HEK293 (cell line): ENCODE measurements around the gene ELFN1.

ENCODE experiments used
- CTCF ChIA-PET: fragments of 350-600 bp; formaldehyde crosslinking; extraction: SDS; loops from one replicate; lab custom pipeline; 2021; ENCODE audit warnings: antibody characterized with exemption; lab: Yijun Ruan, JAX
- POLR2A ChIA-PET: fragments of 300-600 bp; formaldehyde crosslinking; extraction: SDS; loops from one replicate; lab custom pipeline; 2020; ENCODE audit warnings: antibody characterized with exemption, inconsistent platforms; lab: Yijun Ruan, JAX
- H3K27ac ChIP-seq: fragments of 200-500 bp; sonication (Bioruptor generic); 2 replicates; pipeline ENCODE4 v1.5.1; 2014; ENCODE audit warnings: low read depth, low read length, control low read depth, inconsistent platforms; ENCODE audit errors: extremely low read depth
- H3K36me3 ChIP-seq, 2 experiments: fragments of 200-500 bp in 1 of 2; sonication (Bioruptor generic) in 1 of 2; 1 replicate in 1 of 2; 2 replicates in 1 of 2; pipeline ENCODE4 v1.5.1; 2014 to 2017; ENCODE audit warnings: inconsistent platforms in 2 of 2, low read length in 2 of 2; ENCODE audit not compliant: control insufficient read depth in 2 of 2, insufficient read depth in 1 of 2
- H3K4me1 ChIP-seq: fragments of 200-500 bp; sonication (Bioruptor generic); 2 replicates; pipeline ENCODE4 v1.5.1; 2014; ENCODE audit warnings: mild to moderate bottlenecking, low read length, inconsistent platforms; ENCODE audit not compliant: control insufficient read depth, insufficient read depth
- H3K4me3 ChIP-seq: 2 replicates; pipeline ENCODE4 v1.5.1; 2011; ENCODE audit warnings: low read depth, mild to moderate bottlenecking, control low read depth, low read length, moderate library complexity
- H3K9me3 ChIP-seq: fragments of 200-500 bp; sonication (Bioruptor generic); 2 replicates; pipeline ENCODE4 v1.5.1; 2014; ENCODE audit warnings: low read depth, low read length, inconsistent platforms; ENCODE audit not compliant: control insufficient read depth, insufficient read depth
- FEZF1 ChIP-seq: fragments of 450-650 bp; formaldehyde crosslinking; IDR thresholded peaks from 2 replicates; pipeline ENCODE4 v1.5.1; 2016; ENCODE audit warnings: missing biosample characterization, missing genetic modification characterization
- GLIS1 ChIP-seq: fragments of 450-650 bp; formaldehyde crosslinking; IDR thresholded peaks from 2 replicates; pipeline ENCODE4 v1.5.1; 2016; ENCODE audit warnings: missing biosample characterization, missing genetic modification characterization
- GLIS2 ChIP-seq: fragments of 450-650 bp; formaldehyde crosslinking; IDR thresholded peaks from 2 replicates; pipeline ENCODE4 v1.5.1; 2016; ENCODE audit warnings: missing biosample characterization, missing genetic modification characterization
- PATZ1 ChIP-seq: fragments of 450-650 bp; formaldehyde crosslinking; IDR thresholded peaks from 2 replicates; pipeline ENCODE4 v1.5.1; 2016; ENCODE audit warnings: missing biosample characterization, missing genetic modification characterization
- PRDM10 ChIP-seq: fragments of 450-650 bp; formaldehyde crosslinking; IDR thresholded peaks from 2 replicates; pipeline ENCODE4 v1.5.1; 2016; ENCODE audit warnings: missing biosample characterization, missing genetic modification characterization
- SP7 ChIP-seq: fragments of 450-650 bp; formaldehyde crosslinking; IDR thresholded peaks from 2 replicates; pipeline ENCODE4 v1.5.1; 2016; ENCODE audit warnings: missing biosample characterization, missing genetic modification characterization
- ZBTB8A ChIP-seq: fragments of 450-650 bp; formaldehyde crosslinking; IDR thresholded peaks from 2 replicates; pipeline ENCODE4 v1.5.1; 2016; ENCODE audit warnings: missing biosample characterization, missing genetic modification characterization
- ZEB2 ChIP-seq: fragments of 450-650 bp; formaldehyde crosslinking; IDR thresholded peaks from 2 replicates; pipeline ENCODE4 v1.5.1; 2016; ENCODE audit warnings: missing biosample characterization, missing genetic modification characterization
- ZNF549 ChIP-seq: fragments of 450-650 bp; IDR thresholded peaks from 2 replicates; pipeline ENCODE4 v1.5.1; 2018; ENCODE audit warnings: missing biosample characterization, missing genetic modification characterization, mild to moderate bottlenecking, inconsistent platforms, moderate library complexity
- ZNF692 ChIP-seq: fragments of 450-650 bp; formaldehyde crosslinking; IDR thresholded peaks from 2 replicates; pipeline ENCODE4 v1.5.1; 2016; ENCODE audit warnings: missing biosample characterization, missing genetic modification characterization
- TF ChIP-seq, protein P1 (sequence below): fragments of 450-650 bp; formaldehyde crosslinking; IDR thresholded peaks from 2 replicates; pipeline ENCODE4 v1.5.1; 2017; ENCODE audit warnings: missing biosample characterization, mild to moderate bottlenecking, missing genetic modification characterization, moderate library complexity
- TF ChIP-seq, protein P2 (sequence below): fragments of 450-650 bp; formaldehyde crosslinking; IDR thresholded peaks from 2 replicates; pipeline ENCODE4 v1.5.1; 2016; ENCODE audit warnings: missing biosample characterization, missing genetic modification characterization
- TF ChIP-seq, protein P3 (sequence below): fragments of 450-650 bp; formaldehyde crosslinking; IDR thresholded peaks from 2 replicates; pipeline ENCODE4 v1.5.1; 2017; ENCODE audit warnings: missing biosample characterization, missing genetic modification characterization

ELFN1 gene

DNA sequence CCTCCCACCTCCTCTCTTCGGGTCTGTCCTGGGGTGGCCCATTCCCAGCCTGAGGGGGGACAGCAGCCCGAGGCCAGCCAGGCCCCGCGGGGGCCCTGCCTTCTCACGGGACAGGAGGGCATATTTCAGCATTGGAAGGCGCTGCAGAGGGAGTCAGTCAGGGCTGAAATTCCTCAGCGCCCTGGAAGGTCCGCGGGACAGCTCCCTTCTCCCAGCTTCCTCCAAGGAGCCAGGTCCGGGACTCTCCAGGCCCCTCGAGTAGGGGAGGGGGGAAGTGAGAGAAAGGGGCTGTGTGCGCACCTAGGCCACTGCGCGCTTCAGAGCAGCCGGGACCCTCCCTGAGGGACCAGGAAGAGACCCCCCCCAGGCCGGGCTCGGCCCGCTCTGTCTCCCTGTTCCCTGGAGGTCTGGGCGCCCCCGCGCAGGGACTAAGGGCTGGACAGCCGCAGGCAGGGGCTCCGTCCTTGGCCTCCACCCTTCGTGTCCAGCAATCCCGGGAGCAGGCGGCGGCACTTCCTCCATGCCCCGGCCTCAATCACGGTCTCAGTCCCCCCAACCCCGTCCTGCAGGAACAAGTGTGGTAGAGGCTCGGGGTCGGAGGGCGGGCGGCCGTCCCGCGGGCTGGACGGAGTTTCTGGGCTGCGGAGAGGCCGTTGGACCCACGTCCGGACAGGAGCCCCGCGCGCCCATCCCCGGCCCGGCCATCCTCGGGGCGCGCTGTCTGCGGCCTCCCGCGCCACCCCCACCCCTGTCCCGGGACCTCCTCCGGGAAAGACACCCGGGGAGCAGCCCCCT is 6.0 kb upstream of the ELFN1 start:
- CTCF ChIA-PET = interaction anchor here (0.6 to 1.2 kb wide), 5 partner anchors 16 to 104 kb away, joined by 3 to 4 read pairs (median 3); no protein-coding TSS in a partner anchor
- POLR2A ChIA-PET = interaction anchor here (0.6 to 1.0 kb wide), 3 partner anchors 78 to 705 kb away, joined by 3 to 5 read pairs (median 4); no protein-coding TSS in a partner anchor
- no peaks in the 10 kb centered on the region for H3K9me3 ChIP-seq
- no peak overlapping the region for H3K4me3 ChIP-seq
- no peak overlapping the region for H3K27ac ChIP-seq
- H3K36me3 ChIP-seq = no peaks in the 10 kb centered on the region
- 0 out of 2 replicates have a peak, but pooled peaks cover 3% of the 10 kb centered on the region for H3K4me1 ChIP-seq
- TF ChIP-seq PRDM10 (tag by site-specific recombination) (peak; percentile 36; the same call in 1 of the 2 replicates), SP7 (tag by site-specific recombination) (no peak)
- TF ChIP-seq, all 188 proteins: peak for 1

GRCh38 chr7:1664711-1665548 is 5.1 kb upstream of the ELFN1 start:
- Histone ChIP-seq H3K4me1 (0 out of 2 replicates have a peak, but pooled peaks cover 3% of the 10 kb centered on the region), H3K27ac (no peak overlapping the region), H3K4me3 (peak overlapping the region; percentile 48), H3K36me3 (no peaks in the 10 kb centered on the region), H3K9me3 (no peaks in the 10 kb centered on the region)
- CTCF ChIA-PET = interaction anchor here (0.6 to 1.2 kb wide), 3 partner anchors 17 to 102 kb away, joined by 3 read pairs; no protein-coding TSS in a partner anchor
- POLR2A ChIA-PET = interaction anchor here (0.6 to 1.0 kb wide), 3 partner anchors 77 to 704 kb away, joined by 3 to 5 read pairs (median 4); no protein-coding TSS in a partner anchor
- TF ChIP-seq, protein P1, sequence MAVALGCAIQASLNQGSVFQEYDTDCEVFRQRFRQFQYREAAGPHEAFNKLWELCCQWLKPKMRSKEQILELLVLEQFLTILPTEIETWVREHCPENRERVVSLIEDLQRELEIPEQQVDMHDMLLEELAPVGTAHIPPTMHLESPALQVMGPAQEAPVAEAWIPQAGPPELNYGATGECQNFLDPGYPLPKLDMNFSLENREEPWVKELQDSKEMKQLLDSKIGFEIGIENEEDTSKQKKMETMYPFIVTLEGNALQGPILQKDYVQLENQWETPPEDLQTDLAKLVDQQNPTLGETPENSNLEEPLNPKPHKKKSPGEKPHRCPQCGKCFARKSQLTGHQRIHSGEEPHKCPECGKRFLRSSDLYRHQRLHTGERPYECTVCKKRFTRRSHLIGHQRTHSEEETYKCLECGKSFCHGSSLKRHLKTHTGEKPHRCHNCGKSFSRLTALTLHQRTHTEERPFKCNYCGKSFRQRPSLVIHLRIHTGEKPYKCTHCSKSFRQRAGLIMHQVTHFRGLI (tag by site-specific recombination) = peak; percentile 16; the same call in 1 of the 2 replicates
- TF ChIP-seq, protein P2, sequence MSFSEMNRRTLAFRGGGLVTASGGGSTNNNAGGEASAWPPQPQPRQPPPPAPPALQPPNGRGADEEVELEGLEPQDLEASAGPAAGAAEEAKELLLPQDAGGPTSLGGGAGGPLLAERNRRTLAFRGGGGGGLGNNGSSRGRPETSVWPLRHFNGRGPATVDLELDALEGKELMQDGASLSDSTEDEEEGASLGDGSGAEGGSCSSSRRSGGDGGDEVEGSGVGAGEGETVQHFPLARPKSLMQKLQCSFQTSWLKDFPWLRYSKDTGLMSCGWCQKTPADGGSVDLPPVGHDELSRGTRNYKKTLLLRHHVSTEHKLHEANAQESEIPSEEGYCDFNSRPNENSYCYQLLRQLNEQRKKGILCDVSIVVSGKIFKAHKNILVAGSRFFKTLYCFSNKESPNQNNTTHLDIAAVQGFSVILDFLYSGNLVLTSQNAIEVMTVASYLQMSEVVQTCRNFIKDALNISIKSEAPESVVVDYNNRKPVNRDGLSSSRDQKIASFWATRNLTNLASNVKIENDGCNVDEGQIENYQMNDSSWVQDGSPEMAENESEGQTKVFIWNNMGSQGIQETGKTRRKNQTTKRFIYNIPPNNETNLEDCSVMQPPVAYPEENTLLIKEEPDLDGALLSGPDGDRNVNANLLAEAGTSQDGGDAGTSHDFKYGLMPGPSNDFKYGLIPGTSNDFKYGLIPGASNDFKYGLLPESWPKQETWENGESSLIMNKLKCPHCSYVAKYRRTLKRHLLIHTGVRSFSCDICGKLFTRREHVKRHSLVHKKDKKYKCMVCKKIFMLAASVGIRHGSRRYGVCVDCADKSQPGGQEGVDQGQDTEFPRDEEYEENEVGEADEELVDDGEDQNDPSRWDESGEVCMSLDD (tag by site-specific recombination) = peak; percentile 32; the same call in 1 of the 2 replicates
- TF ChIP-seq FEZF1 (tag by site-specific recombination) (no peak), ZNF549 (tag by site-specific recombination) (no peak), GLIS2 (peak; percentile 57; the same call in 1 of the 2 replicates), ZBTB8A (tag by site-specific recombination) (peak; percentile 55; the same call in 1 of the 2 replicates), ZNF692 (tag by site-specific recombination) (no peak), ZEB2 (tag by site-specific recombination) (peak; percentile 68; the same call in 1 of the 2 replicates), PATZ1 (peak; percentile 72), GLIS1 (0 out of 2 replicates have a peak, but pooled peaks have one; percentile 44)
- TF ChIP-seq, protein P3, sequence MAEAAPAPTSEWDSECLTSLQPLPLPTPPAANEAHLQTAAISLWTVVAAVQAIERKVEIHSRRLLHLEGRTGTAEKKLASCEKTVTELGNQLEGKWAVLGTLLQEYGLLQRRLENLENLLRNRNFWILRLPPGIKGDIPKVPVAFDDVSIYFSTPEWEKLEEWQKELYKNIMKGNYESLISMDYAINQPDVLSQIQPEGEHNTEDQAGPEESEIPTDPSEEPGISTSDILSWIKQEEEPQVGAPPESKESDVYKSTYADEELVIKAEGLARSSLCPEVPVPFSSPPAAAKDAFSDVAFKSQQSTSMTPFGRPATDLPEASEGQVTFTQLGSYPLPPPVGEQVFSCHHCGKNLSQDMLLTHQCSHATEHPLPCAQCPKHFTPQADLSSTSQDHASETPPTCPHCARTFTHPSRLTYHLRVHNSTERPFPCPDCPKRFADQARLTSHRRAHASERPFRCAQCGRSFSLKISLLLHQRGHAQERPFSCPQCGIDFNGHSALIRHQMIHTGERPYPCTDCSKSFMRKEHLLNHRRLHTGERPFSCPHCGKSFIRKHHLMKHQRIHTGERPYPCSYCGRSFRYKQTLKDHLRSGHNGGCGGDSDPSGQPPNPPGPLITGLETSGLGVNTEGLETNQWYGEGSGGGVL (tag by site-specific recombination) = peak; percentile 55
